Head of caudate nucleus (tissue), 42 donors: ENCODE data around the gene JDP2.
"Not testable (repeated sequence)": the region's sequence is repeated elsewhere in the genome, so short reads cannot be mapped to it uniquely, and the experiment has no call there.

ENCODE experiments used
- DNase-seq, 42 donors: peaks; one replicate each; pipeline versions ENCODE4 v3.0.0 to v3.0.0-alpha.2; 2020 to 2021; ENCODE audit warnings: mixed read lengths in 7 of 42
- intact Hi-C: fragments of 100-400 bp; cut with DNase I; formaldehyde crosslinking; loops from one replicate; pipeline ENCODE4 v1.15.0; 2022

Gene JDP2

GRCh38 chr14:75427482-75428229, at the start of gene JDP2:
Gene JDP2, plus strand, starts transcription at chr14:75428022. Its CDS starts 9,899 bp downstream, at chr14:75437921.
- intact Hi-C loops, result loop anchor here (2.0 kb wide), 1 partner anchor 117 kb away; no protein-coding TSS in a partner anchor

GRCh38 chr14:75379246-75379929, 48.4 kb upstream of the JDP2 start:
- intact Hi-C loops, result no loop called here
- no peak for DNase-seq

More at GRCh38 chr14:75427482-75428229, at the start of gene JDP2:
- DNase-seq, result peak; percentile 67 to 94 (median 84)

- DNase-seq, result no peak
- intact Hi-C loops, result no loop called here
Observed at GRCh38 chr14:75379930-75380270, 47.9 kb upstream of the JDP2 start.

- no peak for DNase-seq
- intact Hi-C loops, result no loop called here
Observed at GRCh38 chr14:75380656-75381055, 47.2 kb upstream of the JDP2 start.

GRCh38 chr14:75381642-75382041, 46.2 kb upstream of the JDP2 start:
- no peak for DNase-seq
- intact Hi-C loops, result no loop called here

GRCh38 chr14:75383219-75383618, 44.6 kb upstream of the JDP2 start:
- intact Hi-C loops, DNase-seq: not testable (repeated sequence)

GRCh38 chr14:75383721-75384120, 44.1 kb upstream of the JDP2 start:
- intact Hi-C loops, result no loop called here
- no peak for DNase-seq

- DNase-seq, result no peak
- intact Hi-C loops, result no loop called here
Observed at GRCh38 chr14:75389679-75390078, 38.1 kb upstream of the JDP2 start.

GRCh38 chr14:75390183-75390582, 37.6 kb upstream of the JDP2 start:
- intact Hi-C loops, result no loop called here
- DNase-seq, result no peak

- DNase-seq, result no peak
- intact Hi-C loops, result no loop called here
Observed at GRCh38 chr14:75391953-75392352, 35.9 kb upstream of the JDP2 start.

GRCh38 chr14:75392686-75393641, 34.9 kb upstream of the JDP2 start:
- intact Hi-C loops, result no loop called here
- DNase-seq, result no peak

- DNase-seq, result no peak
- intact Hi-C loops, result no loop called here
Observed at GRCh38 chr14:75393794-75394193, 34.0 kb upstream of the JDP2 start.

- intact Hi-C loops, result no loop called here
- no peak for DNase-seq
Observed at GRCh38 chr14:75395862-75396261, 32.0 kb upstream of the JDP2 start.

- intact Hi-C loops, result no loop called here
- DNase-seq, result no peak
Observed at GRCh38 chr14:75399321-75399720, 28.5 kb upstream of the JDP2 start.

- peak; percentile 60 to 96 (median 76) for DNase-seq
- intact Hi-C loops, result no loop called here
Observed at GRCh38 chr14:75399843-75400775, 27.7 kb upstream of the JDP2 start.

- intact Hi-C loops, result no loop called here
- DNase-seq, result peak in 1 of 42 donors; percentile 21
Observed at GRCh38 chr14:75401361-75401760, 26.5 kb upstream of the JDP2 start.

GRCh38 chr14:75402867-75403413, 24.9 kb upstream of the JDP2 start:
- intact Hi-C loops, result no loop called here
- DNase-seq, result no peak

GRCh38 chr14:75404847-75405246, 23.0 kb upstream of the JDP2 start:
- no peak for DNase-seq
- intact Hi-C loops, result no loop called here
